Stimulated activated CD8-positive, alpha-beta memory T cell treated with anti-CD3 and anti-CD28 coated beads, Interleukin-7, amount 100 ng/mL, for 48 hours (primary cell): ENCODE measurements around the gene SSR4.

Experiments
- DNase-seq, 2 donors: peaks; one replicate each; pipeline ENCODE4 v3.0.0-alpha.2; 2020; ENCODE audit warnings: low read depth in 1 of 2; ENCODE audit errors: extremely low read depth in 1 of 2

Gene SSR4

DNA sequence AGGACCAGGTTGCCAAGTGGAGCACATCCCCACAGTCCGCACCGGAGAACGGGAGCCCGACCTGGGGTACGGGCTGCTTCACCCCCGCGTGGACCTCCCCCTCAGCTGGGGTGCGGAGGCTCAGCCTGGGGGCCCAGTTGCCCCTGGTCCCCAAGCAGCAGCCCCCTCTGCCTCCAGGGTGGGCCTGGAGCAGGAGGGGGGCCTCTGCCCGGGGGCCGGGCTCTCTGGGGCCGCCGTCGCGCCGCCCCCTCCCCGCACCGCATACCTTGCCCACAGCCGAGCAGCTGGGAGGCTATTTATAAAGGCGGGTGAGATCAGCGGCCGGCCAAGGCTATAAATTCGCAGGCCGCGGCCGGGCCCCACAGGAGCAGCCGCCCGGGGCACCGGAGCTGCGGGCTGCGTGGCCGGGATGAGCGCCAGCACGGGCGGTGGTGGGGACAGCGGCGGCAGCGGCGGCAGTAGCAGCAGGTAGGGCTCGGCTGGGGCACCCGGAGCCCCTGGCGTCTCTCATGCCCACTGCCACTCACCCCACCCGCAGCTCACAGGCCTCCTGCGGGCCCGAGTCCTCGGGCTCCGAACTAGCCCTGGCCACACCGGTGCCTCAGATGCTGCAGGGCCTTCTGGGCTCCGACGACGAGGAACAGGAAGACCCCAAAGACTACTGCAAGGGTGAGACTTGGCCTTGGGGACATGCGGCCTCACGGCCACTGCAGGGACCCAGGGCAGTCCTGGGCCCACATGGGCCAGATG is 13.6 kb upstream of the SSR4 start, which contains the start of gene SRPK3:
TSS of gene SRPK3 (plus strand) at position 364 of the 750 bp plus-strand sequence. CDS start at position 410, 46 bp downstream.
- DNase-seq: no peak

DNA sequence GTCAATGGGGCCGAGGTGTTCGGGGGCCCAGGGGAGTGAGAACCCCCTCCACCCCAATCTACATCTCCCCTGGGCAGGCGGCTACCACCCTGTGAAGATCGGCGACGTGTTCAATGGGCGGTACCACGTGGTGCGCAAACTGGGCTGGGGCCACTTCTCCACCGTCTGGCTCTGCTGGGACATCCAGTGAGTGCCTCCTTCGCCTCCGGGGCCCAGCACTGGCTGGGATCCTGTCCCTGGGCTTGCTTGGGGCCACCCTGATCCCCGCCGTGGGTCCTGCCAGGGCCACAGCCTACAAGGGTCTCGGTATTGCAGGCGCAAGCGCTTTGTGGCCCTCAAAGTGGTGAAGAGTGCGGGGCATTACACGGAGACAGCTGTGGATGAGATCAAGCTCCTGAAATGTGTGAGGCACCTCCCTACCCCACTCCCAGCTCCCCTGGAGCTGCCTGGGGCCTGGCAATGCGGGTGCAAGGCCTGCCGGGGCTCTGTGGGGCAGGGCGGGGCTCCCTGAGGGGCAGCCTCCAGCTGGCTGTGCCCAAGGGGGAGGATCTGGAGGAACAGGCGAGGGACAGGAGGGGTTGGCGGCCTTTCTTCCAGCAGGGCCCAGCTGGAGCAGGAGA is 12.9 kb upstream of the SSR4 start:
- no peak for DNase-seq

DNA sequence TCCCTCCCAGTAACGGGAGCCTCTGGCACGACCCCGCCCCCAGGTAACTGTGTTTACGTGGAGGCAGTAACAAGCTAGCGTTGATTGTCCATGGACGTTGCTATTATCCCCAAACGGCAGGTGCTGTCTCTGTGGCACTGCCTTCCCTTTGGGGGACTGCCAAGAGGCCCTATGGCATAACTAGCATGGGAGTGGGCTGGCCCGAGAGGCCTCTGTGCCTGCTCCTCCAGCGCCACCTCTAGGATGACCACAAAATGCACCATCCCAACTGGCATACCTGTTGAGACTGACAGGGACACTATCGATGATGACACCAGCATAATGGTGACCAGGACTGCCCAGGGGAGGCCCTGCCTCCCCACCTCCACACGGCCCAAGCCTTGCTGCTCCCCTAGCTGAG is 12.2 kb upstream of the SSR4 start:
- DNase-seq: no peak

DNA sequence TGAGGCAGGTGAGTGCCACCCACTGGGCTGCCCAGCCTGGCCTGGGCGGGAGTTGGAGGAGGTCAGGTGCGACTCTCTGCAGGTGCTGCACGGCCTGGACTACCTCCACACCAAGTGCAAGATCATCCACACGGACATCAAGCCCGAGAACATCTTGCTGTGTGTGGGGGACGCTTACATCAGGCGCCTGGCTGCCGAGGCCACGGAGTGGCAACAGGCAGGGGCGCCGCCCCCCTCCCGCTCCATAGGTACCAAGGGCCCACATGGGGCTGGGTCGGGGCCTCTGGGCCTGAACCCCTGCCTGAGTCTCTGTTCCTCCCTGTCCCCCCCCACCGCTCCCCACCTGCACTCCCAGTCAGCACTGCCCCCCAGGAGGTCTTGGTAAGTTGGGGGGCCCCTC is 11.6 kb upstream of the SSR4 start:
- no peak for DNase-seq

DNA sequence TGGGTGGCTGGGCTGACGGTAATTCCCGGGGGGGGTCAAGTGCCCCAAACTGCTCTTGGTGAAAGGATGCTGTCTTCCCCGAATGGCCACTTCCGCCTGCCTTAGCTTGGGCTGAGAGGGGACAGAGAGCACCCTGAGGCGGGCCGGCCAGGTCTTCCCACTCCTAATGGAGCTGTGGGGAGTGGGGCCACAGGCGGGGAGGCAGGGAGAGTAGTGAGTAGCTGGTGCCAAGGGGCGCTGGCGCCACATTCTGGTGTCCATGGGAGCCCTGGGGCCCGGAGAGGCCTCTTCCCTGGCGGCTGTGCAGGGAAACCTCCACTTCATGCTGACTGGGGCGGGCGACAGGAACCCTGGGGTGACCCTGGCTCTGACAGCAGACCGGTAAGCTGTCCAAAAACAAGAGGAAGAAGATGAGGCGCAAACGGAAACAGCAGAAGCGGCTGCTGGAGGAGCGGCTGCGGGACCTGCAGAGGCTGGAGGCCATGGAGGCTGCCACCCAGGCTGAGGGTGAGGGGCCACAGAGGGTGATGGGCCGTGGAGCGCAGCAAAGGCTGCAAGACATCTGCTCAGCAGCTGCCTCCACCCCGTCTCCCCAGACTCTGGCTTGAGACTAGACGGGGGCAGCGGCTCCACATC is 11.0 kb upstream of the SSR4 start:
- DNase-seq: no peak

DNA sequence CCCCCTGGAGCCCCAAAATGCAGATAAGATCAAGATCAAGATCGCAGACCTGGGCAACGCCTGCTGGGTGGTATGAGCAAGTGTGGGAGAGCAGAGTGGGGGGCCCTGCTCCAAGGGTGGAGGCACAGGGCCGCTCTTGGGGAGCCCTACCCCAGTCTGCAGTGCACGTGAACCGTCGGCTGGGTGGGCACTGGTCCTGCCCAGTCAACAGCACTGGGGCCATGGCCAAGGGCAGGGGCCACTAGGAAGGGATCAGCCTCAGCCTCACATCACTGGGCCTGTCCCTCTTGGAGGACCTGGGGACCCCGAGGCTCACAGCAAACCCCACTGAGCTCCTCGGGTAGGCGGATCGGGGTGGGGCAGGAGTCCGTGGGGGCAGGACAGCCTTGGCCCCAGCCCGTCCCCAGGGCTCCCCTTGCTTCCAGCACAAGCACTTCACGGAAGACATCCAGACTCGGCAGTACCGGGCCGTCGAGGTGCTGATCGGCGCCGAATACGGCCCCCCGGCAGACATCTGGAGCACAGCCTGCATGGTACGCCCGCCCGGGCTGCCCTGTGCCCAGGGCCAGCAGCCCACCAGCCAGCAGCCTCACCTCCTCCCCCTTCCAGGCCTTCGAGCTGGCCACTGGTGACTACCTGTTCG is 10.0 kb upstream of the SSR4 start:
- DNase-seq: no peak

DNA sequence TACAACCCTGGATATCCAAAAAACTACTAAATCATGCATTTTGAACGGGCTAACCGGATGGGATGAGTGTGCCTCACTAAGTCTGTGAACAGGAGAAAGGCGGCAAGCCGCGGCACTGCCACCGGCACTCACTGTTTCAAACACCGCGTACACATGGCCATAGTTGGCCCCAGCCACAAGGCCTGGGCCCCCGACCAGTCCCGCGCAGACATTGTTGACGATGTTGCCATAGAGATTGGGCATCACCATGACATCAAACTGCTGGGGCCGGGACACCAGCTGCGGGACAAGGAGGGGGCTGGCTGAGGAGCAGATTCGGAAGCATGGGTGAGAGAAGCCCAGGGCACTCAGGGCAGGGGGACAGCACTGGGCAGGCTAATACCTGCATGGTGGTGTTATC is 7.8 kb upstream of the SSR4 start:
- no peak for DNase-seq

DNA sequence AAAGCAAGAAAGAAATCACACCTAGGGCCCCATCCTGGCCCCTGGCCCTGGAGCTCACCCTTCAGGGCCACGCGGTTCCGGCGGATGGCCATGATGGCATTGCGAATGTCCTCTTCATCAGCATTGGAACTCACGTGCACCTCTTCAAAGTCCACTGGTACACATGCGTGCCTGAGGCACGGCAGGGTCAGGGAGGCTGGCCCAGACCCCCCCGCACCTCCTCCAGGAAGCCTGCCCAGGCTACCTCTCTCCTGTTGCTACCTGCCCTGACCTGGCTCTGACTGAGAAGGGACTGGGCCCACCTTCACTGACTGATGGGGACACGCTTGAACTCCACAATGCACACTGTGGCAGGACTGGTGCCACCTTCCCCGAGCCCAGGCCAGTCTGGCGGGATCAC is 4.8 kb upstream of the SSR4 start:
- no peak for DNase-seq

DNA sequence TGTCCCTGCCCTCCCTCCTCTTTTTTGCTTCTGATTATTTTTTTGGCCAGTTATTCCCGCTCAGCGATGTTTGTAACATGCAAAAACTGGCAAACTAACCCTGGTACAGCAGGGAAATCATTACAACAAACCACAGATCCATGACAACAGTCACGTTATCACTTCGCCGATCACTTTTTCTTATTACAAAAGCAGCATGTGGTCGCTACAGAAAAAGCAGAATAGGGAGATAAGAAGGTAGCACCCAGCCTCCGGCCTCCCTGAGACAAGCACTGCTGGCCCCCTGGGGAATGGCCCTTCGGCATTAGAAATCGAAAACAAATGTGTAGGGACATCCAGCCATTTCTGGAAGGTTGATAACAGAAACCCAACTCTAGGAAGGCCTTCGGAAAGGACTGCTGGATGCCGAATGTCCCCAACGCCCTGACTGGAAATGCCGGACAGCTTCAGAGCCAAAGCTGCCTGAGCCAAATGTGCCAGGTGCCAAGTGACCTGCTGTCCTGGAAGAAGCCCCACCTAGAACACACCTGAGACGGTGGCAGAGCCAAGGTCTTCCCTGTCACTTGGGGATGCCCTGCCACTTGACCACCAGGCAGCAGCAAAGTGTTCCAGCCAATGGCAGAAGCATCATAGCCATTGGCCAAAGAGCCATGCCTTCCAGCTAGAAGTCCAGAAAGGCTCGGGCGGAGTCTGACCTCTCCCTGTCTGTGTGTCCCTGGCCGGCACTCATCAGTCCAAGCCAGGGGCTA is 3.2 kb upstream of the SSR4 start:
- DNase-seq: no peak

DNA sequence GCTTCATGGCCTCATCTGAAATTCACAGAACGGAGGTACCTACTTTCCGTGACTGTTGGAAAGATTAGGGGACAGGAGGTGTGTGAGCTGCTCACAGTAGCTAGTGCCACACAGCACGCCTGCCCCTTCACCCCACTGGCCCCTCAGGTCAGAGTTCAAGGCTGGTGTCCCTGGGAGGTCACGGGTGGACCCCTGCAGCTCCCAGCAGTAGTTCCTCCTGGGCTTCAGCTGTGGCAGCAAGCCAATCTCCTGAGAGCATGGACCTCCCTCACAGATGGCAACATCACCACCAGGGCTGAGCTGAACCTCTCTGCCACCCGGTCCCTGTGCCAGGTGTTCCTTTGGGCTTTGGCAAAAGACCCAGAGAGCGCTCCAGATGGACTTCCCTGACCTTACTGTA is 2.1 kb upstream of the SSR4 start:
- DNase-seq: no peak

DNA sequence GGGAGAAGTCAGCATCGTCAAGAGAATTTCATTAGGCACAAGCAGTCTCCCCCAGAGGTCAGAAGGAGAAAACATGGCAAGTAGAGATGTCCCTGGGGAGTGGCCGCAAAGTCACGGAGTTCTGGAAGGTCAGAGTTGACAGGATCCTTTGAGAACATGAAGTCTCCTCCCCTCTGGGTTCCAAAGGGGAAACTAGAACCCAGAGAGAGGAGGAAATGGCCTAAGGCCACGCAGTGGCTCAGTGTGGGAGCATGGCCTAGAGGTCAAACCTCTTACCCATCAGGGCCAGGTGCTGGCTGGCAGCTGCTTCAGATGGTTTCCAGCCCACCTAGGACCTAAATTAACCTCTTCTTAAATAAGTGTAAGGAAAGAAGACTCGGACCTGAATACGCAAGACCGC is 1.2 kb upstream of the SSR4 start:
- DNase-seq: no peak

DNA sequence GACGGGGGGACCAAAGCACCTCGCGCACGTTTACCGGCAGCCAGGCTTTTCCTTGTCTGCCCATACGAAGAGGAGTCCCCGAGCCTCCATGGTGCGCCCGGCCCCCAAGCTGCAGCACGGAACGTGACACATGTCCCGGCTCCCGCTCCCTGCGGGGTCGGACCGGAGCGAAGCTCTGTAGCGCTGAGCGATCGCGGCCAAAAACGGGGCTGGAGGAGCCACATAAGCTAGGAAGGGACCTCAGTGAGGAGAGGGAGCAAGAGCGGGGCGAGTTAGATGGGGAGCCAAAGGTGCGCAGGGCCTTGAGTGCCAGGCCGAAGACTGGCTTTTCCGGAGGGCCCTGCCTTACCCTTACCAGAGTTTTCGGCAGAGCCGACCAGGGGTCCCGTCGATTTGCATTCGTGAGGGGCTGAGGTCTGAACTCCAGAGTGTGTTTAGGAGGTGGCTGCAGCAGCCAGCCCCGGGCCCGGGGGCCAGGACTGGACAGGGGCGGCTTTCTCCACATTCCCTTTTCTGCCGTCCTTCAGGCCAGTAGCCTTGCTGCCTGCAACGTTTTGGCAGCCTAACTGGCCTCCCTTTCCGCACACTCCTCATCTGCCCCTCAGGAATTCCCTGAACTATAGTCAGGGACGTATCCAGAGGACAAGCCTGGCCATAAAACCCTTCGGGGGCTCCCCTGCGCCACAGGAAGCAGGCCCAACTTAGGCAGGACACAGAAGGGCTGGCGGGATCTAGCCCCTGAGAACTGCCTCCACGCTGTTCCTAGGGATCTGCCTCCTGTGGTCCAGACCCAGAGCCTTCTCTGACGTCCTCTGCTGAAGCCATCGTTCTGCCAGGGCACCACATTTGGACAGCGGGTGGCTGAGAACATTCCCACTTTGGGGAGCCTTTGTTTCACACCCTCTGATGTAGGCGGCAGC is 689 bp downstream of the SSR4 start:
- no peak for DNase-seq

DNA sequence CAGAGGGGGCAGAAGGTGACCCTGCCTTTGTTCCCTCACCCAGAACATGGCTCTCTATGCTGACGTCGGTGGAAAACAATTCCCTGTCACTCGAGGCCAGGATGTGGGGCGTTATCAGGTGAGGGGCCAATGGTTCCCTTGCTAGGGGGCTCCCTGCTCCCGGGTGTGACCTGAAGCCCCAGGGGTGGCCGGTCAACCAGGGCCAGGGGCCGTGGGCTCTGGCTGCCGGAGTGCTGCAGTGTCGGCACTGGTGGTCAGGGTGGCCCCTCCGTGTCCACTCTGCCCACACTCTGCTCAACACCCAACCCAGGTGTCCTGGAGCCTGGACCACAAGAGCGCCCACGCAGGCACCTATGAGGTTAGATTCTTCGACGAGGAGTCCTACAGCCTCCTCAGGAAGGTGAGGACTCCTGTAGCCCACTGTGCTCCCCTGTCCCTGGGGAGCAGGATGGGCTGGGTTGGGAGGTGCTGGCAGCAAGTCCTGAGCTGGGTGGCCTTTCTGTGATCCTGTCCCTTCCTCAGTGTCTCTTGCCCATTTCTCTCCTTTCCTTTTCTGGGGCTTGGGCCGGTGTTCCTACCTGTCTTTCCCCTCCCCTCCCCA is 3.0 kb downstream of the SSR4 start:
- no peak for DNase-seq

DNA sequence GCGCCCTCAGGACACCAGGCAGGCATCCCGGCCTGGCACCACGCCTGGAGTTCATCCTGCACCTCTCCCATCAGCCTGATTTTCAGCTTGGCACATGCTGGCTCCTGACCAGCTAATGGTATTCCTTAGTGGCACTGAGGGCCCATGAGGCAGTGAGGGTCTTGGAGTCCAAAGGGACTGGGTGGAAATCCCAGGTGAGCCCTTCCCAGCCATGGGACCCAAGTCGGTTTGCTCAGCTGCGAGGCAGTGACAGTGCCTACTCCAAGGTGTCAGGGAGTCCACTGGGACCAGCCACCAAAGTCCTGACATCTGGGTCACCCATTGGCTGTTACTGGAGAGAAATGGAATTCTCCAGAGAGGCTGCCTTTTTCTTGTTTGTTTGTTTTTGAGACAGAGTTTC is 4.9 kb downstream of the SSR4 start:
- DNase-seq: no peak

DNA sequence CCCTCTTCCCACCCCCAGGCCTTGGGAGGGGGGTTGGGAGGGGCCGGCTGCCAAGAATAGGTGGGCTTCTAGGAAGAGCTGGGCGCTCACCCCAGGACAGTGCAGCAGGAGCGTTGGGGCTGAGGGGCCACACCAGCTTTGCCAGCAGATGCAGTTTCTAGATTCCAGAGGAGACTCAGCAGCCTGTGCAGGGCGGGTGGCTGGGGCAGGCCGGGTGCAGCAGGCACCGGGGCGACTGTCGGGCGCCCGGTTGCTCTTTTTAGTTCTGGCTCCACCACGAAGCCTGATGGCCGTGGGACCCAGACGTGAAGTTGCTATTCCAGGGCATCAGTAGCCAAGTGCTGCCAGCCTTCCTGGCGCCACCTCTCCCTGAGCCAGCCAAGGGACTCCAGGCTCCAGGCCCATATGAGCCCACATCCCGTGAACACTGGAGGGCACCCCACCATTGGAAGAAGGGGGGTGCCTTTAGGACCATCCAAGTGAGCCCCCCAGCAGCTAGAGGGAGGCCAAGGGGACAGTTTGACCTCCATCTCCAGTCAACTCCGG is 5.8 kb downstream of the SSR4 start:
- DNase-seq: no peak

DNA sequence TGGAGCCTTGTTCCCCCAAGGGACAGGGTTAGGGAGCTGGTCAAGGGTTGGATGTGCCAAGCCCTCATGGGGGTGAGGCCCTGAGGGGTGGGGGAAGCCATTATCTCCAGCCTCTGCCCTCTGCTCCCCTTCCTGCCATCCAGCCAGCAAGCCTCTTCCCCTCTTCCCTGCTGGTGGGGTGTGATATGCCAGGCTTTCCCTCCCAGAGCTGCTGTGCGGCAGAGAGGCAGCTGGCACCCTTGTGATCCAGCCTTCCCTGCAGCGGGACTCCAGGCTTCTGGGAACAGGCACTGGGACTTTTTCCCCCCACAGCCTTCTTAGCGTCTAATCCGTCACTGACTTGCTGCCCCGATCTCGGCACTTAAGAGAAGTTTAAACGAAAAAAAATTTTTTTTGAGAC is 6.3 kb downstream of the SSR4 start:
- DNase-seq: no peak

DNA sequence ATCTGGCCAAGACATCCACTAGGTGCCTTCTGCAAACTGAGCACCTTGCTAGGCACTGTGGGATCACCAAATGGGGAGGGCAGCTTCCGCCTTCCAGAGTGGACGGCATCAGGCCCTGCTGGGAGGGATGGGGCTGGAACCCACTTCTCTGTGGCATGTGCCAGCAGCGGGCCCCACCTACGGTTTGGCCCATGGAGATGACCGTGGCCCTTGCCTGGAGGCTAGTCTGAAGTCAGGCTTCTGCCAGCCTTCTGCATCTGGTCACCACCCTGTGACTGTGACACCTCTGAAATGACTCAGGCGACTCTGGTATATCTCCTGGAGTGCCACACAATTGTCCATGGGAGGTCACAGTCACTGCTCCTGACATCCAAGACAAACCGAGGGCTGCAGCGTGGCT is 7.2 kb downstream of the SSR4 start:
- DNase-seq: no peak

DNA sequence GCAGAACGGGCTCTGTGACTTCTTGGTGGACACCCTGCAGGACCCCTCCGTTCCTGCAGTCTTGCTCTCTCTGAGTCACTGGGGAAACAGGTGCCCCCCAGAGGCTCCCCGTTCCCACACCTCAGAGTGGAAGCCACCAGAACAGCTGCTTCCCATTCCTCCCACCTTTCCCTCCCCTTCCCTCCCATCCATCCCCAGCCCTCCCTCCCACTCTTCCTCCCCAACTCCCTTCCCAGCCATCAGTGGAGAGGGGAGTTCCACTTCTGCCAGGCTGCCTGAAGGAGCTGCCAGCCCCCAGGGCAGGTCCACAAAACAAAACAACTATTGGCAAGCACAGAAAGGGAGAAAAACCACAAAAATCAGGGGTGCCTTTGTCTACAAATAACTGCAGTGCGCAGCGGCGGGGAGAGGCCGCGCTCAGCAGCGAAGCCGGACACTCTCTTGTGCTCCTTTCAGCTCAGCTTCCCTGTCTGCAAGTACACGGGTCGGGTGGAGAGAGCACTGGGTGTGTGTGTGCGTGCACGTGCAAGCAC is 8.1 kb downstream of the SSR4 start:
- no peak for DNase-seq
